ENCODE measurements around the gene ELFN2.

DNA sequence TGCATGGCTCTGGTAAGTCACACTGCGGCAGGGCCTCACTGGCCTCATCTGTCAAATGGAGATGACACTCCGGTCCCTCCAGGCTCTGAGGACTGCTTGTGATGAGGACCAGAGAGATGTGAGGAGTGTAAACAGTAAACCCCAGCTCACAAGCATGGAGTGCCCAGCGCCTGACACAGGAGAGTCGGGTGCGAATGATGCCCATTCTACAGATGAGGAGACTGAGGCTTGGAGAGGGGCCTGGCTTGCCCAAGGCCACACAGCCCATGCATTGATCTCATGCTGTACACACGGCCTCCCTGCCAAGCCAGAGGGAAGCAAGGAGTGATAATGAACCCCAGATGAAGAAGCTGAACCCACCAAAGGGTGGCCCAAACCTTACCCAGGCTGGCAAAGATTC lies 37.2 kb downstream of the ELFN2 start:
- no peak for TF ChIP-seq SIN3A (IDR thresholded peaks at IDR 0.05; ENCODE audit: borderline replicate concordance, insufficient read depth, low read length)
- no peak for TF ChIP-seq POLR2AphosphoS5 (IDR thresholded peaks at IDR 0.05; ENCODE audit: low read depth, low read length)

All from PFSK-1 (cell line).